ENCODE measurements around the gene BLOC1S2. TPM values are rescaled to one million over a fixed set of nuclear protein-coding genes. Genes with fewer than 3 reads are reported as not detected.

The BLOC1S2 gene
- total and polyA plus RNA-seq, 2 of the 8 experiments (the other 6 are each of a cell fraction or from before 2014, with no cell fraction given) = 25.1 to 50.6 TPM

DNA sequence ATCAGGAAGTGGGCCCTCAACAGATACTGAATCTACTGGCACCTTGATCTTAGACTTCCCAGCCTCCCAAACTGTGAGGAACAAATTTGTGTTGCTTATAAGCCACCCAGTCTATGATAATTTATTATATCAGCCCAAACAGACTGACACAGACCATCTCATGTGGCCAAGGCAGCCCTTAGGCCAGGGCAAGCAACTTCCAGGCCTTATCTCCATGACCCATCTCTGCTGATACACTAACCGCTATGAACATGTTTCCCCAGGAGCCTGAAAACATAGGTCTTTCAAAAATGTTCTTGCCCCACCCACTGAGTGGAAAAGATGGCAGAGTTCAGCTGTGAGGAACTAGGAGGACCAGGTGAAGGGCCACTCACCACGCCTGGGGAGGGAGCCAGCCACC is 3.2 kb upstream of the BLOC1S2 start:
- no peak for FAIRE-seq
- Histone ChIP-seq H3K4me1 (replicated peaks in 1 of 4; ENCODE audit: control insufficient read depth in 3 of 4, insufficient read depth in 4 of 4, low read length in 3 of 4) (peaks cover 0 to 8% (median 4%) of the 10 kb centered on the region in 4 experiments; a peak in 4 of 7 replicates), H2AK5ac (ENCODE audit: low read depth, low read length) (no peak overlapping the region), H4K5ac (ENCODE audit: insufficient read length, low read depth, low read length) (no peak overlapping the region), H3K9ac (replicated peaks in 1 of 4; ENCODE audit: extremely low read depth in 1 of 4, low read depth in 3 of 4, low read length in 3 of 4) (no peak overlapping the region), H3K14ac (ENCODE audit: insufficient read length) (no peak overlapping the region), H2AFZ (ENCODE audit: low read length) (no peak overlapping the region), H3K36me3 (ENCODE audit: control insufficient read depth in 2 of 4, insufficient read depth in 4 of 4, low read length in 3 of 4) (no peaks in the 10 kb centered on the region), H2BK5ac (ENCODE audit: low read depth, low read length) (no peak overlapping the region), H3K79me2 (ENCODE audit: control insufficient read depth in 1 of 2, insufficient read depth in 2 of 2, low read length in 2 of 2) (peaks cover 3 to 13% of the 10 kb centered on the region in 2 experiments; a peak in 3 of 4 replicates), H3K23ac (ENCODE audit: insufficient read length) (no peak overlapping the region), H2BK15ac (ENCODE audit: low read length) (no peak overlapping the region), H3K79me1 (ENCODE audit: low read depth, low read length) (no peaks in the 10 kb centered on the region), H4K8ac (ENCODE audit: extremely low read depth, insufficient read depth, low read length) (no peak overlapping the region), H3K4me2 (ENCODE audit: insufficient read depth in 1 of 2, low read depth in 2 of 2, low read length in 2 of 2) (no peak overlapping the region), H3K9me3 (ENCODE audit: insufficient read depth in 2 of 2, low read depth in 1 of 2, low read length in 1 of 2) (no peaks in the 10 kb centered on the region), H4K91ac (replicated peaks; ENCODE audit: insufficient read length, low read length) (no peak overlapping the region), H3K56ac (replicated peaks; ENCODE audit: insufficient read length, low read depth, low read length) (no peak overlapping the region), H2BK12ac (ENCODE audit: low read depth, low read length) (no peak overlapping the region), H2BK20ac (ENCODE audit: low read length) (no peak overlapping the region), H3K18ac (ENCODE audit: extremely low read depth, low read length) (no peak overlapping the region), H3K4me3 (ENCODE audit: extremely low read depth in 1 of 4, insufficient read depth in 2 of 4, low read depth in 3 of 4, low read length in 4 of 4) (no peak overlapping the region), H3K27ac (ENCODE audit: low read depth, low read length) (no peak overlapping the region), H3K23me2 (ENCODE audit: low read depth, low read length) (peaks cover 11% of the 10 kb centered on the region), H4K20me1 (replicated peaks in 1 of 2; ENCODE audit: control insufficient read depth in 1 of 2, insufficient read depth in 2 of 2, low read length in 2 of 2) (no peaks in the 10 kb centered on the region), H2BK120ac (replicated peaks; ENCODE audit: low read depth, low read length) (no peak overlapping the region), H3K4ac (replicated peaks; ENCODE audit: insufficient read length, low read depth, low read length) (no peak overlapping the region), H3K27me3 (replicated peaks in 1 of 4; ENCODE audit: control insufficient read depth in 3 of 4, extremely low read depth in 1 of 4, insufficient read depth in 3 of 4, low read length in 3 of 4) (no peaks in the 10 kb centered on the region)
- DNase-seq (ENCODE audit: low read depth in 1 of 2, low spot score in 2 of 2) = no peak
- ChIA-PET CTCF (ENCODE audit: partially characterized antibody) (interaction anchor here (0.6 kb wide), 1 partner anchor 29 kb away, joined by 3 read pairs; no protein-coding TSS in a partner anchor), POLR2A (ENCODE audit: partially characterized antibody) (no interaction called here)
- 85% methylated on average over 2 of the region's 2 CpGs; no CpG with 5 or more reads in 1 of the 2 experiments for WGBS, 2 experiments (ENCODE audit: extremely low coverage in 1 of 2, insufficient coverage in 1 of 2, insufficient read length in 1 of 2, insufficient replicate concordance in 2 of 2, low coverage in 1 of 2, low lambda C conversion rate in 2 of 2, missing lambda C conversion rate in 1 of 2)
- no peak for TF ChIP-seq ASH2L (IDR thresholded peaks at IDR 0.05; ENCODE audit: low read length)
